ENCODE data around the gene MSTN.

DNA sequence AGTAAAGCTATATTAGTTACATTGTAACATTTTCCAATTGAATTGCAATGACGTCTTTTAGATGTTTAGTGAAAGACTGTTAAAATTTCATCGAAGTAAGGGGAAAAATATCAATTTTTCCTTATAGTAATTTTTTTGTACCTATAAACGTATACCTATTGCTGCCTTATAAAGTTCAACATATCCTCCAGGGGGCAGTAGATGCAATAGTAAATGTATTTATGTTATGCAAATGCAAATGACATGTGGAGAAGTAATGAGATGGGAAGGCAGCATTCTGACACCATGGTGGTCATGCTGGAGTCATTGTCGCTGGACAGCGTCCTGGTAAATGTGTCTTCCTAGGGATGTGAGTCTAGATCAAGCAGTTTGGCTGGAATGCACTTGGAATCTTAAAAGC lies 38.7 kb downstream of the MSTN start:
- TF ChIP-seq, protein P1, sequence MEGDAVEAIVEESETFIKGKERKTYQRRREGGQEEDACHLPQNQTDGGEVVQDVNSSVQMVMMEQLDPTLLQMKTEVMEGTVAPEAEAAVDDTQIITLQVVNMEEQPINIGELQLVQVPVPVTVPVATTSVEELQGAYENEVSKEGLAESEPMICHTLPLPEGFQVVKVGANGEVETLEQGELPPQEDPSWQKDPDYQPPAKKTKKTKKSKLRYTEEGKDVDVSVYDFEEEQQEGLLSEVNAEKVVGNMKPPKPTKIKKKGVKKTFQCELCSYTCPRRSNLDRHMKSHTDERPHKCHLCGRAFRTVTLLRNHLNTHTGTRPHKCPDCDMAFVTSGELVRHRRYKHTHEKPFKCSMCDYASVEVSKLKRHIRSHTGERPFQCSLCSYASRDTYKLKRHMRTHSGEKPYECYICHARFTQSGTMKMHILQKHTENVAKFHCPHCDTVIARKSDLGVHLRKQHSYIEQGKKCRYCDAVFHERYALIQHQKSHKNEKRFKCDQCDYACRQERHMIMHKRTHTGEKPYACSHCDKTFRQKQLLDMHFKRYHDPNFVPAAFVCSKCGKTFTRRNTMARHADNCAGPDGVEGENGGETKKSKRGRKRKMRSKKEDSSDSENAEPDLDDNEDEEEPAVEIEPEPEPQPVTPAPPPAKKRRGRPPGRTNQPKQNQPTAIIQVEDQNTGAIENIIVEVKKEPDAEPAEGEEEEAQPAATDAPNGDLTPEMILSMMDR (IDR thresholded peaks at IDR 0.05; ENCODE audit: extremely low read depth in 1 of 2, insufficient read depth in 1 of 2, low read depth in 1 of 2, low read length in 2 of 2): peak; percentile 42 to 54
- TF ChIP-seq, protein P2, sequence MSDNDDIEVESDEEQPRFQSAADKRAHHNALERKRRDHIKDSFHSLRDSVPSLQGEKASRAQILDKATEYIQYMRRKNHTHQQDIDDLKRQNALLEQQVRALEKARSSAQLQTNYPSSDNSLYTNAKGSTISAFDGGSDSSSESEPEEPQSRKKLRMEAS (IDR thresholded peaks at IDR 0.05; ENCODE audit: insufficient read depth, insufficient read length): no peak
- TF ChIP-seq EZH2 (IDR thresholded peaks at IDR 0.05; ENCODE audit: borderline replicate concordance, low read depth, low read length, severe bottlenecking): no peak

Measured in endothelial cell of umbilical vein (primary cell).